PC-3 (cell line): ENCODE data around the gene SIDT1. TPM values are rescaled to one million over a fixed set of nuclear protein-coding genes. Genes with fewer than 3 reads are reported as not detected.

ENCODE experiments used
- ATAC-seq: fragments of 200-7000 bp; cut with Tn5 transposase; 2 replicates; pipeline ENCODE4 v1.9.1; 2020; ENCODE audit warnings: mild to moderate bottlenecking, moderate library complexity
- BruUV-seq: library from RNA; stranded (reverse); fragments of 400-500 nt; replicated peaks from 2 replicates; lab custom pipeline; 2021; lab: Mats Ljungman, UMichigan
- CTCF ChIA-PET: fragments of 300-600 bp; sonication (Branson Sonifier 250); formaldehyde crosslinking; loops from one replicate; lab custom pipeline; 2022; ENCODE audit warnings: antibody characterized with exemption; lab: Charles Lee
- POLR2A ChIA-PET: fragments of 300-600 bp; sonication (Branson Sonifier 250); formaldehyde crosslinking; loops from one replicate; lab custom pipeline; 2022; ENCODE audit warnings: antibody characterized with exemption; ENCODE audit not compliant: unreplicated experiment; lab: Charles Lee
- DNase-seq: peaks from one replicate; pipeline ENCODE4 v3.0.0-alpha.2; 2015
- H2AFZ ChIP-seq: fragments of 300-600 bp; sonication (generic); 2 replicates; pipeline ENCODE4 v1.6.0; 2016; ENCODE audit warnings: antibody characterized with exemption, low read length
- H3F3A ChIP-seq: fragments of 300-600 bp; sonication (generic); one replicate; pipeline ENCODE4 v1.6.0; 2017; ENCODE audit warnings: antibody characterized with exemption, low read length, control low read depth, mild to moderate bottlenecking; ENCODE audit not compliant: unreplicated experiment
- H3K27ac ChIP-seq: fragments of 300-600 bp; sonication (generic); 2 replicates; pipeline ENCODE4 v1.5.1; 2016; ENCODE audit warnings: mild to moderate bottlenecking, low read length
- H3K27me3 ChIP-seq: fragments of 300-600 bp; sonication (generic); 2 replicates; pipeline ENCODE4 v1.6.1; 2016; ENCODE audit warnings: low read length, mixed read lengths
- H3K36me3 ChIP-seq: fragments of 300-600 bp; sonication (generic); 2 replicates; pipeline ENCODE4 v1.6.1; 2016; ENCODE audit warnings: low read depth, mixed run types, low read length, mixed read lengths
- H3K4me1 ChIP-seq: fragments of 300-600 bp; sonication (generic); 2 replicates; pipeline ENCODE4 v1.5.1; 2016; ENCODE audit warnings: low read length; ENCODE audit not compliant: insufficient read depth
- H3K4me2 ChIP-seq: fragments of 300-600 bp; sonication (generic); 2 replicates; pipeline ENCODE4 v1.6.0; 2016; ENCODE audit warnings: low read length
- H3K4me3 ChIP-seq: fragments of 300-600 bp; sonication (generic); 2 replicates; pipeline ENCODE4 v1.5.1; 2016; ENCODE audit warnings: mild to moderate bottlenecking, low read length, mixed read lengths
- H3K79me2 ChIP-seq: fragments of 300-600 bp; sonication (generic); 2 replicates; pipeline ENCODE4 v1.6.1; 2017; ENCODE audit warnings: low read length, mixed read lengths
- H3K9ac ChIP-seq: fragments of 300-600 bp; sonication (generic); 2 replicates; pipeline ENCODE4 v1.6.0; 2016; ENCODE audit warnings: mild to moderate bottlenecking, low read length
- H3K9me2 ChIP-seq: fragments of 300-600 bp; sonication (generic); replicated peaks from 2 replicates; pipeline ENCODE4 v1.6.1; 2016; ENCODE audit warnings: mixed run types, low read length, mixed read lengths
- H3K9me3 ChIP-seq: fragments of 300-600 bp; sonication (generic); 2 replicates; pipeline ENCODE4 v1.6.1; 2016; ENCODE audit warnings: low read length, mixed read lengths
- H4K20me1 ChIP-seq: fragments of 300-600 bp; sonication (generic); 2 replicates; pipeline ENCODE4 v1.6.1; 2016; ENCODE audit warnings: low read length, mixed read lengths
- CTCF ChIP-seq: fragments of 300-600 bp; sonication (generic); conservative IDR thresholded peaks from 2 replicates; pipeline ENCODE4 v1.5.1; 2017; ENCODE audit warnings: antibody characterized with exemption, low read depth, mild to moderate bottlenecking, low read length
- EZH2 ChIP-seq: fragments of 300-600 bp; sonication (generic); IDR thresholded peaks from one replicate; pipeline ENCODE4 v1.6.1; 2017; ENCODE audit warnings: antibody characterized with exemption, mild to moderate bottlenecking, low read length; ENCODE audit not compliant: unreplicated experiment
- EZH2phosphoT487 ChIP-seq: fragments of 300-600 bp; sonication (generic); IDR thresholded peaks from 2 replicates; pipeline ENCODE4 v1.6.1; 2018; ENCODE audit warnings: mild to moderate bottlenecking, antibody characterized with exemption, low read length, borderline replicate concordance
- intact Hi-C: fragments of 100-400 bp; cut with micrococcal nuclease; formaldehyde crosslinking; loops from 2 replicates; pipeline ENCODE4 v1.9.0; 2023
- total RNA-seq: library from RNA; depleted of rRNA; stranded (reverse); fragments of >200 nt; gene quantifications from 2 replicates; pipeline ENCODE4 v1.2.3, GENCODE V29; 2014

The SIDT1 gene
- total RNA-seq, 1 experiment from 2014 or later = 14.1 TPM

- H3F3A ChIP-seq = no peaks in the 10 kb centered on the region
- ATAC-seq (no peak), DNase-seq (no peak)
- H2AFZ ChIP-seq = no peak overlapping the region
- H3K4me2 ChIP-seq = no peak overlapping the region
- no peaks in the 10 kb centered on the region for H3K36me3 ChIP-seq
- H3K4me3 ChIP-seq = no peak overlapping the region
- no peaks in the 10 kb centered on the region for H4K20me1 ChIP-seq
- H3K27me3 ChIP-seq = no peaks in the 10 kb centered on the region
- BruUV-seq = no TSS peak
- CTCF ChIA-PET = no interaction called here
- POLR2A ChIA-PET = no interaction called here
- no peak overlapping the region for H3K9ac ChIP-seq
- intact Hi-C loops = no loop called here
- H3K4me1 ChIP-seq = no peaks in the 10 kb centered on the region
- no peaks in the 10 kb centered on the region for H3K9me3 ChIP-seq
- H3K79me2 ChIP-seq = no peaks in the 10 kb centered on the region
- no peak overlapping the region for H3K27ac ChIP-seq
- TF ChIP-seq EZH2 (no peak), CTCF (no peak), EZH2phosphoT487 (no peak)
- no peaks in the 10 kb centered on the region for H3K9me2 ChIP-seq
These were observed 122.5 kb downstream of the SIDT1 start for GRCh38 chr3:113654851-113655250.

GRCh38 chr3:113658107-113658506, 125.8 kb downstream of the SIDT1 start:
- H3K27me3 ChIP-seq = no peaks in the 10 kb centered on the region
- H3K4me2 ChIP-seq = no peak overlapping the region
- no TSS peak for BruUV-seq
- ATAC-seq = no peak
- H3K36me3 ChIP-seq = peaks cover 3% of the 10 kb centered on the region; the same call in 1 of the 2 replicates
- intact Hi-C loops = no loop called here
- no peak for DNase-seq
- H2AFZ ChIP-seq = no peak overlapping the region
- no peaks in the 10 kb centered on the region for H3K79me2 ChIP-seq
- H3K9me2 ChIP-seq = no peaks in the 10 kb centered on the region
- no peak overlapping the region for H3K27ac ChIP-seq
- no peaks in the 10 kb centered on the region for H3K4me1 ChIP-seq
- no peaks in the 10 kb centered on the region for H3K9me3 ChIP-seq
- ChIA-PET POLR2A (no interaction called here), CTCF (no interaction called here)
- no peak overlapping the region for H3K9ac ChIP-seq
- H3F3A ChIP-seq = no peaks in the 10 kb centered on the region
- no peak for TF ChIP-seq EZH2phosphoT487
- TF ChIP-seq EZH2 = no peak
- TF ChIP-seq CTCF = no peak
- no peak overlapping the region for H3K4me3 ChIP-seq
- H4K20me1 ChIP-seq = no peaks in the 10 kb centered on the region

GRCh38 chr3:113659101-113659541, 126.8 kb downstream of the SIDT1 start:
- no peaks in the 10 kb centered on the region for H3K9me2 ChIP-seq
- no peak overlapping the region for H3K4me3 ChIP-seq
- H3K9ac ChIP-seq = no peak overlapping the region
- ChIA-PET POLR2A (no interaction called here), CTCF (no interaction called here)
- ATAC-seq (no peak), DNase-seq (no peak)
- H3K27ac ChIP-seq = no peak overlapping the region
- no peak for TF ChIP-seq EZH2phosphoT487
- no peaks in the 10 kb centered on the region for H3K27me3 ChIP-seq
- no peaks in the 10 kb centered on the region for H3K4me1 ChIP-seq
- peaks cover 3% of the 10 kb centered on the region; the same call in 1 of the 2 replicates for H3K36me3 ChIP-seq
- no peaks in the 10 kb centered on the region for H3K9me3 ChIP-seq
- H3F3A ChIP-seq = no peaks in the 10 kb centered on the region
- H3K79me2 ChIP-seq = no peaks in the 10 kb centered on the region
- no peak overlapping the region for H2AFZ ChIP-seq
- H3K4me2 ChIP-seq = no peak overlapping the region
- intact Hi-C loops = no loop called here
- H4K20me1 ChIP-seq = no peaks in the 10 kb centered on the region
- no TSS peak for BruUV-seq
